Omental fat pad (tissue), 4 donors: Measurements from ENCODE around the gene SPEN. TPM values are rescaled to one million over a fixed set of nuclear protein-coding genes. Genes with fewer than 3 reads are reported as not detected.
A peak's percentile ranks its signal among the peaks of the same experiment; 100 is the strongest.
"Not testable (repeated sequence)": the region's sequence is repeated elsewhere in the genome, so short reads cannot be mapped to it uniquely, and the experiment has no call there.

Experiments used
- ATAC-seq: fragments of 150-250 bp; one replicate; pipeline ENCODE4 v1.9.1; 2016; ENCODE audit warnings: mild to moderate bottlenecking, moderate library complexity; ENCODE audit not compliant: low FRiP score
- DNase-seq: peaks from one replicate; pipeline ENCODE4 v3.0.0-alpha.2; 2019; ENCODE audit warnings: low spot score
- total RNA-seq, 4 donors: library from RNA; depleted of rRNA; stranded (reverse); fragments of >200 nt; gene quantifications; one replicate each; pipeline ENCODE4 v1.1.0, GENCODE V29; 2016
- TF ChIP-seq, protein P1 (sequence below), 3 donors: fragments of 450-650 bp; IDR thresholded peaks; one replicate each; pipeline ENCODE4 v1.5.1; 2016 to 2017; ENCODE audit warnings: antibody characterized with exemption in 3 of 3, mild to moderate bottlenecking in 3 of 3, moderate library complexity in 2 of 3

SPEN gene
- total RNA-seq, 4 donors from 2014 or later: 33.4 to 64.0 (median 51.5) TPM

DNA sequence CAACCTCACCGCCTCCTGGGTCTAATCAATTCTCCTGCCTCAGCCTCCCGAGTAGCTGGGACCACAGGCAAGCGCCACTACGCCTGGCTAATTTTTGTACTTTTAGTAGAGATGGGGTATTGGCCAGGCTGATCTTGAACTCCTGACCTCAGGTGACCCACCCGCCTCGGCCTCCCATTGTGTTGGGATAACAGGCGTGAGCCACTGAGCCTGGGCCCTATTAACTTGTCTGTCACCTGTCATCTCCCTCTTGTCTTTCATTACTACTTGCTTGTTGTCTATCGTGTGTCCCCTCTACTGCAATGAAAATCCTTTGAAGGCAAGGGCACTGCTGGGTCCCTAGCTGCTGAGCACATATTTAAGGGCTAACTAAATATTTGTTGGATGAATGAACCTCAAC is 43.4 kb upstream of the SPEN start:
- TF ChIP-seq, protein P1, sequence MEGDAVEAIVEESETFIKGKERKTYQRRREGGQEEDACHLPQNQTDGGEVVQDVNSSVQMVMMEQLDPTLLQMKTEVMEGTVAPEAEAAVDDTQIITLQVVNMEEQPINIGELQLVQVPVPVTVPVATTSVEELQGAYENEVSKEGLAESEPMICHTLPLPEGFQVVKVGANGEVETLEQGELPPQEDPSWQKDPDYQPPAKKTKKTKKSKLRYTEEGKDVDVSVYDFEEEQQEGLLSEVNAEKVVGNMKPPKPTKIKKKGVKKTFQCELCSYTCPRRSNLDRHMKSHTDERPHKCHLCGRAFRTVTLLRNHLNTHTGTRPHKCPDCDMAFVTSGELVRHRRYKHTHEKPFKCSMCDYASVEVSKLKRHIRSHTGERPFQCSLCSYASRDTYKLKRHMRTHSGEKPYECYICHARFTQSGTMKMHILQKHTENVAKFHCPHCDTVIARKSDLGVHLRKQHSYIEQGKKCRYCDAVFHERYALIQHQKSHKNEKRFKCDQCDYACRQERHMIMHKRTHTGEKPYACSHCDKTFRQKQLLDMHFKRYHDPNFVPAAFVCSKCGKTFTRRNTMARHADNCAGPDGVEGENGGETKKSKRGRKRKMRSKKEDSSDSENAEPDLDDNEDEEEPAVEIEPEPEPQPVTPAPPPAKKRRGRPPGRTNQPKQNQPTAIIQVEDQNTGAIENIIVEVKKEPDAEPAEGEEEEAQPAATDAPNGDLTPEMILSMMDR (IDR thresholded peaks at IDR 0.05): no peak
- DNase-seq (no peak), ATAC-seq (no peak)

GRCh38 chr1:15807121-15807520 is 40.4 kb upstream of the SPEN start:
- ATAC-seq (no peak), DNase-seq (no peak)
- TF ChIP-seq, protein P1 (IDR thresholded peaks at IDR 0.05): no peak

GRCh38 chr1:15807549-15807948 is 40.0 kb upstream of the SPEN start, which contains the start of gene UQCRHL:
TSS of gene UQCRHL (minus strand) at chr1:15807649. CDS start at chr1:15807649, 0 bp downstream.
- not testable (repeated sequence) for ATAC-seq, DNase-seq

GRCh38 chr1:15808955-15809354 is 38.6 kb upstream of the SPEN start:
- TF ChIP-seq, protein P1 (IDR thresholded peaks at IDR 0.05): no peak
- DNase-seq: no peak
- ATAC-seq: no peak

GRCh38 chr1:15810073-15810472 is 37.4 kb upstream of the SPEN start:
- ATAC-seq: peak; percentile 38

DNA sequence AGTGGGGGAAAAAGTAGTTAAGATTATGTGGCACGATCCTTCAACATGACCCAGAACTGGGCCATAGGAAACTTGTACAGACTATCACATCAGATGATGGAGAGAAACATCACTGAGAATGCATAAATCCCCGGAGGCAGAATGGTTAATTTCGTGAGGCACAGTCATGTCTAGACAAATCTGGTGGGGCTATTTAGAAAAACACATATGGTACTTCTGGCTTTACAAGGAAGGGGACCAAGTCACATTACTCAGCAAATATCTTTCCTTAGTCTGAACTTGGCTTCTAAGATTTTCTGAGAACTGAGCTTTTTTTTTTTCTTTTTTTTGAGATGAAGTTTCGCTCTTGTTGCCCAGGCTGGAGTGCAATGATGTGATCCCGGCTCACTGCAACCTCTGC is 30.8 kb upstream of the SPEN start:
- no peak for DNase-seq
- TF ChIP-seq, protein P1 (IDR thresholded peaks at IDR 0.05): no peak
- ATAC-seq: no peak

More at GRCh38 chr1:15810073-15810472, 37.4 kb upstream of the SPEN start:
- DNase-seq: no peak
- TF ChIP-seq, protein P1 (IDR thresholded peaks at IDR 0.05): no peak

GRCh38 chr1:15820478-15820877 is 27.0 kb upstream of the SPEN start:
- no peak for ATAC-seq
- TF ChIP-seq, protein P1 (IDR thresholded peaks at IDR 0.05): no peak
- no peak for DNase-seq

GRCh38 chr1:15825800-15826199 is 21.7 kb upstream of the SPEN start:
- ATAC-seq (peak; percentile 22), DNase-seq (no peak)
- TF ChIP-seq, protein P1 (IDR thresholded peaks at IDR 0.05): no peak
